NCI-H526 (cell line): ENCODE measurements around the gene CHCHD4.
"Not testable (repeated sequence)": the region's sequence is repeated elsewhere in the genome, so short reads cannot be mapped to it uniquely, and the experiment has no call there.

Experiments
- DNase-seq, 2 experiments: peaks; one replicate each; lab custom pipeline; 2025; lab: John Stamatoyannopoulos, UW

The CHCHD4 gene

DNA sequence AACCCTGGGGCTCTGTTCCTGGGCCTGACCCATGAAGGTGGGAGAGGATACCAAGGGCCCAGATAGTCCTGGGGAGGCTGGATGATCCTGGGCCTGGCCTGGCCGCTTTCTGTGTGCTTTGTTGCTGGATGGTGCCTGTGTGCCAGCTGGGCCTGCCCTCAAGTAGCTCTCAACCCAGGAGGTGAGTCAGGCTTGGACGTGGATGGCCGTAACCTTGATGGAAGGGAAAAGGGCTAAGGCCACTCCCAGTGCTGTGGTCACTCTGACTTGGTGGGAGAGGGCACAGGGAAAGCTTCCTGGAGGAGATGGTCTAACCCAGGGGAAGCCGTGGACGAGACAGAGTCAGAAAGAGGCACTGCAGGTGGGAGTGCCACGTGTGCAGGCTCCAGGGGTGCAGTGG, 9.6 kb upstream of the CHCHD4 start:
- DNase-seq = no peak

DNA sequence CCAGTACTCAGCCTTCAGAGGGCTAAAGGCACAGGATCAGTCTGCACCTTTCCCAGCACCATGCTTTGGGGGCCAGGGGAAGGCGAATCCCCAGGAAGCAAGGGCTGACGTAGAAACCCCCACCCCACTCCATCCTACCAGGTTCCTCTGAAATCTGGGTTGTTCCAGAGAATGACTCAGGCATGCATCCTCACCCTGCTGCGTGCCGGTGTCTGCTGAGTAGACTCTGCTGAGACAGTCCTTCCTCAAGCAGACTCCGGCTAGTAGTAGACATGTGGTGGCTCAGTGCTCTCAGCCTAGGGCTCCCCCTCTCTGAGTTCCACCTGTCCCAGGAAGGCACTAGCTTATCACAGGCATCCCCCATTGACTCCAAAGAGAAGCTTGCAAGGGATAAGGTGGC, 9.2 kb upstream of the CHCHD4 start:
- DNase-seq = no peak

DNA sequence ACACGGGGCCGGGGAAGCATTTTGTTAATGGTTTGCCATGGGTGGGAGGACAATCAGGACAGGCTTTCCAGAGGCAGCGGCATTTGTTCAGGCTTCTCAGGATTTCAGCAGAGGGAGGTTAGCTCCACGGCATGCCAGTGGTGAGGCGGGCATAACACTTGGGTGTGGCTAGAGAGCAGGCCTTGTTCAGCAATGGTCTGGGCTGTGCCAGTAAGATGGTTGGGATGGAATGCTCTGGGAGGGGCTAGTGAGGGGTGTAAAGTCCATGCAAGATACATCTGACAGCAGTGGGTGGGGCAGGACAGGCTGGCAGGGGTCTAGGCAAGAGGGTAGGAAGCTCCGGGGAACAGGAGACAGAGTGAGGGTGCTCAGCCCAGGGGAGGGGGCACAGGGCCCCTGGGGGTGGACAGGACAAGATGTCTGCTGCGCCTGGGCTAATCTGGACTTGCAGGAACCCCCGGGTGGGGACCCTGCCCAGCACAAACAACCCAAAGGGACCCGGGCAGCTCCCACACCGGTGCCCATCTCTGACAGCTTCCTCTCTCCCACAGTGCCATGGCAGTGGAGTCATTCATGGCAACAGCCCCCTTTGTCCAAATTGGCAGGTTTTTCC, 8.6 kb upstream of the CHCHD4 start:
- DNase-seq = no peak

DNA sequence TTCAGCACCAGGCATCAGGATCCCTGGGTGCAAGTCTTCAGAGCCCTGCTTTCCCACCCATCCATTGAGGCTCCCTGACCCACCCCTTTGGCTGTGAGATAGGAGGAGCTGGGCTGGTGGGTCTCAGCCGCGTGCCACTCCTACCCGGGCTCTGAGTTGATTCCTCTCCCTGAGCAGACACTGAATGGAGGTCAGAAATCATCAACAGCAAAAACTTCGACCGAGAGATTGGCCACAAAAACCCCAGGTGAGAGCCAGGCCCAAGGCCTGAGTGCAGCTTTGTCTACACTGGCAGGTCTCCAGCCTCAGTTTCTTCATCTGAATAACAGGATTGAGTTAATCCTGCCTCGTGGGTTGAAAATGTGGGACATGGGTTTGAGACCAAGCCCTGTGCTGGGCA, 8.0 kb upstream of the CHCHD4 start:
- DNase-seq = no peak

DNA sequence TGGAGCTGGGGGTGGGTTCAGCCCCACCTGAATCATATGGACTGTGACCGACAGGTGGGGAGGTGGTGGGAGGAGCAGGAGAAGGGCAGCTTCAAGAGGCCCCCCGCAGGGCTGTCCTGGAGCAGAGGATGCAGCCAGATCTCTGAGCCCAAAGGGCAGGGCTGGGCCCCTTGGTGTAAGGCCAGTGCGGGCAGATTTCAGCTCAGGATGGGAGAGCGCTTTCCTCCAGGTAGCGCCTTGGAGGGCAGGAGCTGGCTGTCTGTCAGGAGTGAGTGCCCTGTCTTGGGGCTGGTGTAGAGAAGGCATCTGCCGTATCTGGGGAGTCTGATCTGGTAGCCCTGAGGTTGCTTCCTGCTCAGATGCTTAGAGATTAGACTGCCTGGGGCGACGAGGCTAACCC, 7.5 kb upstream of the CHCHD4 start:
- no peak for DNase-seq

DNA sequence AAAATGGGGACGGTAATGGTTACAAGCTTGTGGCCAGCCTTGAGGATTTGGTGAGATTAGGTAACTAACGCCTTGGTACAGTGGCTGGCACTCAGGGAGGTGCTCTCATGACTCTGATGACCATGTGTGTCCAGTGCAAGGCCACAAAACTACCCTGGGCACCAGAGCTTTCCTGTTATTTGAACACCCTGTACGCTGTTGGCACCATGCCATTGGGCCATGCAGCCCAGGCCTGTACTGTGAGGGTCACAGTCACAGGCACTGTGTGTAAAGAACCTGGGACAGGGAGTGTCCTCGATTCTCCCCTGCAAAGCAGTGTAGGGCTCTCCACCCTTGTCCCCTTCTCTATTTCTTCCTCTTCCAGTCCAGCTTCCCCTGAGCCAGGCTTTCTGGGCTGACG, 6.5 kb upstream of the CHCHD4 start:
- DNase-seq = no peak

DNA sequence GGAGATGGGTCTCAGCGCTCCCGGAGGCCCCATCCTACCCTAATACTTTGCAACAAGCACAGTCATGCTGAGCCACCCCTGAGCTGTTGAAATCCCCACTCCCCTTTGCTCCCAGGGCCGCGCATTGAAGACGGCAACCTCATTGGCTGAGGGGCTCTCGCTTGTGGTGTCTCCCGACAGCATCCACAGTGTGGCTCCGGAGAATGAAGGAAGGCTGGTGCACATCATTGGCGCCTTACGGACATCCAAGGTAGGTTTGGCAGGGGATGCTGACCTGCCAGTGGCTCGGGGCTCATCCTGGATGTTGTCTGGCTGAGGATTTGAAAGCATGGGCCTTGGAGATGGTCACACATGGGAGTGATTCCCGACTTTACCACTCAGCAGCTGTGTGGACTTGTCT, 6.0 kb upstream of the CHCHD4 start:
- DNase-seq = no peak

DNA sequence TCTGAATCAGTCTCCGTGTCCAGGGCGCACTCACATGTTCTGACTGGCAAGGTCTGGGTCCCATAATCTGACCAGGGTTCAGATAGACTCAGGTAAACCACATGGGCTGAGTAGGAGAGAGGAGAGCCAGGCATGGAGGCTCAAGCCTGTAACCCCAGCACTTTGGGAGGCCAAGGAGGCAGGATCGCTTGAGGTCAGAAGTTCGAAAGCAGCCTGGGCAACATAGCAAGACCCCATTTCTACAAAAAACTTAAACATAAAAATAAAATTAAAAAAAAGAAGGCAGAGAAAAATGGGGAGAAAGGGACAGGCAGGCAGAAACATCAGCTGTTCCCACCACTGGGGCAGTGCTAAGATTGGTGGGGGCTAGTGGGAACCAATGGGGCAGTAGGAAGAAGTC, 5.6 kb upstream of the CHCHD4 start:
- no peak for DNase-seq

DNA sequence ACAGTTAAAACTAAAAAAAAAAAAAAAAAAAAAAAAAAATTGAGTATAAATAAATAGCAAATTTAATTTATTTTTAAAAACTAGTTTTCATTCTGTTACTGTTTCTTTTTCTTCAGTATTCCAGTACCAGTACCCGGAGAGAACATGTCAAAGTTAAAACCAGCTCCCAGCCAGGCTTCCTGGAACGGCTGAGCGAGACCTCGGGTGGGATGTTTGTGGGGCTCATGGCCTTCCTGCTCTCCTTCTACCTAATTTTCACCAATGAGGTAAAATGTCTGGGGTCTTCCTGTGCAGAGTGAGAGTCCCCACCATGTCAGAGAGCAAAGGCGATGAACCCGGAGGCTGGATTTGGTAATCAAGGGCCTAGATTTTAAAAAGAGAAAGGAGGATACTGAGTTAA, 4.6 kb upstream of the CHCHD4 start:
- no peak for DNase-seq

DNA sequence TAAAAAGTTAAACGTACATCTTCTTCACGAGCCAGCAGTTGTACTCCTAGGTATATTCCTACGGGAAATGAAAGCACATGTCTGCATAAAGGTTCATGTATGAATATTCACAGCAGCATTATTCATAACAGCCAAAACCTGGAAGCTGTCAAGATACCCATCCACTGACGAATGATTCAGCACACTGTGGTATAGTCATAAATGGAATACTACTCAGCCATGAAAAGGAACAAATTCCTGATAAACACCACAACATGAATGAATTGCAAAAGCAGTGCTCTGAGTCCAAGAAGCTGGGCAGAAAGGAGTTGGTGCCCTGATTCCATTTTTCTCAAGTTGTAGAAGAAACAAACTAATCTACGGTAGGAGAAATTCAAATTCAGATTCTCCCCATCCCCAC, 4.1 kb upstream of the CHCHD4 start:
- no peak for DNase-seq

DNA sequence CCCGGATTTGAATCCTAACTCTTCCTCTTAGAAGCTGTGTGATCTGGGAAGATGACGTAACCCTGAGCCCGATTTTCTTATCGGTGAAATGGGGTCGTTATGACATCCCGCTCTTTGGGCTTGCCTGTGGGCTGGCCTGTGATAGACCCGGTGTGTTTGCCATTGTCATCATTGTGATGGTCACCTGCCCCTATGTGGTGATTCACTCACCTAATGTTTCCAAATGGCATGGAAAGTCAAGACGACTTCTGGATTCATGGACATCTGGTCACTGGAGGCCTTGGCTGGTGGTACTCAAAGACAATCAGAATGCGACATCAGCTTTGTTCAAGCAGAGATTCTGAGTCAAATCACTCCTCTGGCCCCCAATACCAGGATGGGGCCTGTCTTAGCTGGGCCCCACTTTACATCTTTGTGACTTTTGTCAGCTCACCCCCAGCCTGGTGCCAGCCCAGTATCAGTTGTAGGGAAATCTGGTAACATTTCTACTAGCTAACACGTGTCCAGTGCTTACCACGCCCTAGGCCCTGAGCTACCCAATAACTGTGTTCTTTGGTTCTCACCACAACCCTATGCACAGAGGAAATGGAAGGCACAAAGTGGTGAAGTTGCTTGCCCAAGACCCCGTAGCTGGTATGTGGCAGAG, 3.0 kb upstream of the CHCHD4 start:
- no peak for DNase-seq

DNA sequence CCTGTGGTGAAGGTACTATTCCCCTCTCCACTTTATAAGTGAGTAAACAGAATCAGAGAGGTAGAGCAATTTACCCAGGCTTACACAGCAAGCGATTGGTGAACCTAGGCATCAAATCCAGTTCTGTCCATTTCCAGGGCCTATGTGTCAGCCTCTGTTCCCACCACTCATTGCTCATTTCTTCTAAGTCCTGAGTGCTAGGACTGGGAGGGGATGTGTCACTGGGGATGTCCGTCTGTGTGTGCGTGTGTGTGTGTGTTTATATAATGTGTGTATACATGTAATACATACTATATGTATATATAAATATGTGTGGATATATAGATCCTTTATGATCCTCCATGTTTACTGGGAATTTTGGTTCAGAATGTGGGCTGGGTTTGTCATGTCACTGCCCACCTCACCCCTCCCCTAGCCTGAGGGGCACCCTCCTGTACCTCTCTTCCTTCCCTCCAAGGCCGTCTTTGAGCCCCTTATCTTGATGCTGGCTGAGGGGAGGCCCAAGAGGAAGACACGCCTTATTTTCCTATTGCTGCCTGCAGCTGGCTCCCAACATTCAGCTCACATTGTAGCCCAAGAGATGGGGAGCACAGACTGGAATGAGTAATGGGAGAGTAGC, 2.3 kb upstream of the CHCHD4 start:
- DNase-seq = no peak

DNA sequence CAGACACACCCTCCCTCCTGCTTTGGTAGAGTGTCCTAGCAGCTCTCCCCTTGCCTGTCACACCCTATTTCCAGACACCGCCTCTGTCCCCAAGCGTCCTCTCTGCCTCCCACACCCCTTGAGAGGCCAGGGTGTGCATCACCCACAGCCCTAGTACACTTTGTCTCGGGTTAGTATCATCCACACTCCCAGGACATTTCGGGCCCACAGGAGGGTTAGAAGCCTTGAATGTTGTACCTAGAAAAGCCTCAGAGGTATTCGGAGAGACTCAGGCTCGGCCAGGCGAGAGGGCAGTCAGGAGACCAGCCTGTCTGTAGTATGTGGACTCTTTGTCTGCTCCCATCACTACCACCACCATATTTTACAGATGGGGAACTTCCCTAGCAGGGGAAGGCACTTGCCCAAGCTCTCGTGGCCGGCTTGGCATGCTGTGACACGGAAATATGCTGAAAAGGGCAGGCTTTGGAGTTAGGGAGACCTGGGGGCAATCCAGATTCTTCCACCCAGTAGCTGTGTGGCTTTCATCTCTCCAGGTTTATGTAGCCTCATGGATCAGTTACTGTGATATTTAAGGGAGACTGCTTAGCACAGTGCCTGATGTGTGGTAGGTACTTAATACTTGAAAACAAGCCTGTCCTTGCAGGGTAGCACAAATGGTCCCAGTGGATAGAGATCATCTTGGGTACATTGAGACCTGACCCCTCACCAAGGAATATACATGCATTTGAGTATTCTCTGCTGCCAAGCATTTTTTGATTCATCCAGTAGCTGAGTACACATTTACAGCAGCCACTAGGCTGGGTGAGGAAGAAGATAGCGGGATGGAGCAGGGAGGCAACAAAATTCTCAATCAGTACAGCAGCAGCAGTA, 1.6 kb upstream of the CHCHD4 start:
- DNase-seq = no peak

DNA sequence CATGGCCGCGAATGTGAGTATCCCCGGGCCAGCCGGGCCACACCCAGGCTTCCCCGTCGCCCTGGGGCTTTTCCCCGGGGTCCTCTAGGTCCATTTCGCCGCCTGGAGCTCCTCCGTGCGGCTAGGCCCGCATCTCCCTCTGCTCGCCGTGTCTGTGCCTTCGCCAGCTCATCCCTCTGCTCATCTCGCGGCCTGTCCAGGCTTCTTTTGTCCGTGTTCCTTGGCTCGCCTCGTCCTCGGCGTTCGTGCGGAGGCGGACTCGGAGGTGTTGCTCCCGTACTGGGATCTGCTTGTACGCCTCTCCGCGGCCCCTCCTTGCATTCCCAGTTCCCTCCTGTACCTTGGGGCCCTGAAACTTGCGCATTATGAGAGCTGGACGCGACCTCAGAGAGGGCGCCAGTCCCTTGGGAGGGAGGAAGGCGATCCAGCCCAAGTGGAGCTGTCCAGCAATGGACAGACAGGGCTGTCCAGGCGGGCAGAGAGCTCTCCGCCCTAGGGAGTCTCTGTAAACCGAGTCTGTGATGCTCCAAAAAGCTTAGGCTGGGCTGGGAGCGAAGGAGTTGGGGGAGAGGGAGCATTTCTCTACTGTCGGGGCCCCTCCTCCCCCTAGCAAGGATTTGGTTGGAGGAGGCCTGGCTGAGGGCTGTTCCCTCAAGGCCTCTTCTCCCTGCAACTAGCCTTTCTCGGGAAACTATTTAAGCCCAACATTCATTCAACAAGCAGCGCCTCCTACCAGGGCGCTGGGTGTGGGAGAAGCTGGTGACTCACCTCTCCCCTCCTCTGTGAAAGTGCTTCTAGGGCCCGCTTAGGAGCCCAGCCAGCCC, 735 bp upstream of the CHCHD4 start:
- DNase-seq = peak; percentile 55 to 83

DNA sequence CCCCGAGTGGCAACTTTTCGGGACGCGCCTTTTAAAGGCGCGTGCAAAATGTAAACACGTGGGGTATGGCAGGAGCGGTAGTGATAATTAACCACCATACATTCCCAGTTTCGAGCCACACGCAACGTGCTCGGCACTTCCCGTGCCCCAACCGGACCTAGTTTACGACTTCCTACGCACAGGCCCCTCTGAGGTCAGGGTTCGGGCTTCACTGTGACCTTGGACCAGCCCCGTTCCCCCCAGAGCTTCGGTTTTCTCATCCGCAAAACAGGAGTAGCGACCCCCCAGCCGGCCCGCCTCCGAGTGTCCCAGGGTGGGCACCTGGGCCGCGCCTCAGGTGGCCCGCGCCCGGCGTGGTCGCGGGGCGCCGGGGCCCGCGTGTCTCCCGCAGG, 451 bp downstream of the CHCHD4 start:
- DNase-seq = peak in 1 of 2 experiments; percentile 53

DNA sequence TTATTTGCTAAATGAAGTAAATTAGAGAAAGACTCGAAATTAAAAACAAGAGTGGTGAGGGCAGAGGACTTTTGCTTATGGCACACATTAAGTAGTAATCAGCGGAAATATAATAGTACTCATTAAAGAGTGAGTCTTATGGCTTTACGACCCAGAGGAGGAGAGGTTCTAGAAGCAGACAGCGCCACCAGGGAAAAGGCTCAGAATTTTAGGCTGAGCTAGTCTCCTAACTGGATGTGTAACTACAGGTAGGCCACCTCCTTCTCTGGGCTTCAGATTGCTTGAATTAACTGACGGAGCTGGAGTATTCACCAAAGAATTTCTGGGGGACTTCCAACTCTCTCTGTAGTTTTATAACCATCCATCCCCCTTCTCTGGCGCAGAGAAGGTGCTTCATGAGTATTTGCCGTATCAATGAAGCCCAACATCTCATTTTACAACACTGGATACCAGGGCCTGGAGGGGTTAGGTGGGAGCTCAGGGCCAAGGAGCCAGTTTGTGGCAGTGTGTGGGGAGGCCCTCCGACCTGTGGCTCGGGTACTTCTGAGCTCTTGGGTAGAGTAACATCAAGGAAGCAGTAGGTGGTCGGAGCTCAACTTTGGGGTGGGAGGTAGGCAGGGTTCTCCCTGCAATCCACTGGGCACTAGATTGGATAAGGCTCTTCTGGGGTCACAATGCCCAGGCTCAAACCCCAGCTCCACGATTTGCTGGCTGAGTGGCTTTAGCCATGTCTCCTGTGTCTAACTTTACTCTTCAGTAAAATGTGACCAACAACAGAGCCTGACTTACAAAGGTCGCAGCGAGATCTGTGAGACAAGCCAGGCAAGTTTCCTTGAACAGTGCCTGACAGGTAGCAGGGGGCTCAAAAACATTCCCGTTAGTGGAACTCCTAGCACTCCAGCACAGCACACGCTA, 1.1 kb downstream of the CHCHD4 start:
- DNase-seq = peak in 1 of 2 experiments; percentile 10

DNA sequence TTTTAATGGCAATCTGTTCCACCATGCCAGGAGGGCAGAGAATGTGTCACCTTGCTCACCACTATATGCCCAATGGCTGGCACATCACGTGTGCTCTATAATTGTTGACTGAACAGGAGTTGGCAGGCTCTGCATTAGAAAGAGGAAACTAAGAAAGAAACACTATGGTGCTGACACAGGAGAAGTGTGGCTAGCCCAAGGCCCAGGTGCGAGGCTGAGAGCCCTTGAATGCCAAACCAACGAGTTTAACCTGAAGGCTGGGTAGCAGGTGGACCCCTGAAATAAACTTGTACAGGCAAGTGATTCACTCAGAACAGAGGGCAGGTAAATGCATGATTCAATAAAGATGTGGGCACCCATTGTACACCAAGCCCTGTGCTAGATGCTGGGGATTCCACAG, 2.4 kb downstream of the CHCHD4 start:
- DNase-seq = no peak

DNA sequence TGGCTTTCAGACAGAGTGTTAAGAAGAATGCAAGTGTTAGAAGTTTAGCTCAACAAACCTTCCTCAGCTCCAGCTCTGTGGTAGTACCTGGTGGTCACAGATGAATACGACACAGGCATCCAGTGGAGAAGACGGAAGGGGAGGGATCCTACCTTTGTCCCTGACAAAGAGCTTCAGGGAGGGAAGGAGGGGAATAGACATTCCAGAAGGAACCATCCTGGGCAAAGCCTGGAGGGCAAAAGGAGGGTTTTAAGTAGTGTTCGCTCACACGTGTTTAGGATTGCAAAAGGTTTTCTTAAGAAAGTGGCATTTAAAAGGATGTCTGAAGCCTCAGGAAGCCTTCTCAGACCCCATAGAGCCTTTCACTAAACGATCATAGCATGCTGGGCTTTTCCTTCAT, 2.8 kb downstream of the CHCHD4 start:
- no peak for DNase-seq

DNA sequence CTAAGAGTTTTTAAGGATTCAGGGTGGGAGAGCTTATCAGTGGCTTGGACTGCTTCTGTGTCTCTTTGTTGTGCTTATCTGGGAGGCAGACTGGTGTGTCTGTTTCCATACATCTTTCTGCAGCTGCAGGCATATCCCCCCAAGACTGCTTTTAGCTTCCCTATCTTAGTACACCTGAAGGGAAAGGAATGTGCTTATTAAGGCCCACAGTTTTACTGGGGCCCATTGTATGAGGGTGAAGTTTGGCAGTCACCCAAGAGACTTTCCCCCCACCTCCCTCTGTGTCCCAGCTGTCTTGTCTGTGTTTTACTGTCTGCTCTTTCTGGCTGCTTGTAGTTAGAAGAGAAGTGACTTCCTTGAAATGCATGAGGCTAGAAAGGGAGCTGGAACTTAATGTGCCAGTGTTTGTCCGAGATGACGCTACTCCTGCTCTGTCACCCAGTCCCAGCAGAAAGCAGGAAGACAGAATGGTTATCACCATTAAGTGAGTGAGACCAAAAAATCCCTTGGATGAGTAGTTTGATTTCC, 3.7 kb downstream of the CHCHD4 start:
- DNase-seq = not testable (repeated sequence)

DNA sequence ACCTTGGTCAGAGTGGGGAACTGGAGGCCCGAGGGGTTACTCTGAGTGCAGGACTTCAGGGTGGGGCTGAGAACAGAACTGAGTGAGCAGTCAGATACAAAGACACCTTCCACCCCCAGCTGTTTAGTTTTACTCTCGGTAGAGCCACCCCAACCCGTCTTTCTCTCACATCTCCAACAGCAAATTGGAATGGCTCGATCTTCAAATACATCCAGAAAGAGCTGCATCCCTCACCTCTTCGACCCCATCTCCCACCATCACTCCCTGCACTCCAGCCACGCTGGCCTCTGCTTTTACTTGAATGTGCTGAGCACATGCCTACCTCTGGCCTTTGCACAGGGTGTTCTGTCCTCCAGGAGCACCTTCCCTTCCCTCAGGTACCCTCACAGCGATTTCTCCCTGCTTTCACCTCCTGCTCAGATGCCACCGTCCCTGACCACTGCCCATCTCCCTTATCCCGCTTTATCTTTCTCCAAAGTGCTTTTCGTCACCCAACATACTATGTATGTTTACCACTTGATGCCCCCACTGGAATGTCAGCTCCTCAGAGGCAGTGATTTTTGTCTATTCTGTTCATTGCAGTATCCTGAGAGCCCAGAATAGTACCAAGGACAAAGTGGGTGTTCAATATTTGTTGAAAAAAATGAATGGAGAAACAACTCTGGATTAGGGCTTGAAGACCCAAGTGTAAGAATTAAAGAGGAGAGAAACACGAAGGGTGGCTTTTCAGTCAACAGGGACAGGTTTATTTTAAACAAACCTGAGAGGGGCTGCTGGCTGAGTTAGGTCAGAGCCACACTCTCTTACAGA, 4.4 kb downstream of the CHCHD4 start:
- no peak for DNase-seq
